ENCODE measurements around the gene LTBP2.

GRCh38 chr14:74500417-74501134, 111.5 kb downstream of the LTBP2 start:
- TF ChIP-seq TRIM22 (IDR thresholded peaks at IDR 0.05) (no peak), REST (IDR thresholded peaks at IDR 0.05; ENCODE audit: borderline replicate concordance in 1 of 2, low read depth in 1 of 2, low read length in 2 of 2) (no peak), TFAP4 (IDR thresholded peaks at IDR 0.05; ENCODE audit: borderline replicate concordance, low read depth) (no peak), SP1 (IDR thresholded peaks at IDR 0.05) (no peak), SP1 (CRISPR knock-in tag; IDR thresholded peaks at IDR 0.05) (no peak), CTCF (CRISPR knock-in tag; IDR thresholded peaks at IDR 0.05) (no peak), HOMEZ (CRISPR knock-in tag; IDR thresholded peaks at IDR 0.05; ENCODE audit: low read depth) (no peak), CENPX (CRISPR knock-in tag; IDR thresholded peaks at IDR 0.05) (no peak), ZSCAN5A (CRISPR knock-in tag; IDR thresholded peaks at IDR 0.05; ENCODE audit: borderline replicate concordance) (no peak), EP300 (IDR thresholded peaks at IDR 0.05; ENCODE audit: low read depth in 2 of 2, low read length in 2 of 2) (no peak), EP300 (CRISPR knock-in tag; IDR thresholded peaks at IDR 0.05; ENCODE audit: borderline replicate concordance) (no peak), DBP (CRISPR knock-in tag; IDR thresholded peaks at IDR 0.05; ENCODE audit: not compliant biosample characterization) (no peak), ZNF780A (CRISPR knock-in tag; IDR thresholded peaks at IDR 0.05) (no peak), PPARG (CRISPR knock-in tag; conservative IDR thresholded peaks at IDR 0.05) (no peak), KMT2A (CRISPR knock-in tag; IDR thresholded peaks at IDR 0.05) (no peak)

All from HepG2 (cell line).